ENCODE results near the gene CCDC8.
"Not testable (repeated sequence)": the region's sequence is repeated elsewhere in the genome, so short reads cannot be mapped to it uniquely, and the experiment has no call there.

Gene CCDC8

GRCh38 chr19:46376241-46377153 is 36.9 kb downstream of the CCDC8 start:
- no peak for DNase-seq

- DNase-seq: not testable (repeated sequence)
Observed at GRCh38 chr19:46375476-46376067, 37.8 kb downstream of the CCDC8 start.

GRCh38 chr19:46374536-46375475 is 38.6 kb downstream of the CCDC8 start:
- no peak for DNase-seq

GRCh38 chr19:46373491-46374359 is 39.6 kb downstream of the CCDC8 start:
- DNase-seq: no peak

- DNase-seq: no peak
Observed at GRCh38 chr19:46372901-46373490, 40.4 kb downstream of the CCDC8 start.

- DNase-seq: peak; percentile 57
Observed at GRCh38 chr19:46371371-46371901, 41.9 kb downstream of the CCDC8 start.

- no peak for DNase-seq
Observed at GRCh38 chr19:46369817-46370216, 43.5 kb downstream of the CCDC8 start.

GRCh38 chr19:46368116-46368515 is 45.2 kb downstream of the CCDC8 start:
- DNase-seq: no peak

GRCh38 chr19:46367426-46367825 is 45.9 kb downstream of the CCDC8 start:
- DNase-seq: no peak

- no peak for DNase-seq
Observed at GRCh38 chr19:46366620-46367292, 46.6 kb downstream of the CCDC8 start.

- DNase-seq: no peak
Observed at GRCh38 chr19:46365561-46365960, 47.8 kb downstream of the CCDC8 start.

- DNase-seq: no peak
Observed at GRCh38 chr19:46364359-46364758, 49.0 kb downstream of the CCDC8 start.

- DNase-seq: no peak
Observed at GRCh38 chr19:46361915-46362314, 51.4 kb downstream of the CCDC8 start.

All from activated effector memory CD4-positive, alpha-beta T cell treated with anti-CD3 and anti-CD28 coated beads, Interleukin-2, amount 50 U/mL, for 16 hours (primary cell).